ENCODE measurements around the gene PI16. TPM values are rescaled to one million over a fixed set of nuclear protein-coding genes. Genes with fewer than 3 reads are reported as not detected.
"Not testable (repeated sequence)": the region's sequence is repeated elsewhere in the genome, so short reads cannot be mapped to it uniquely, and the experiment has no call there.

The PI16 gene
- polyA plus RNA-seq, 3 donors, result 0.22 TPM; not detected in 2

DNA sequence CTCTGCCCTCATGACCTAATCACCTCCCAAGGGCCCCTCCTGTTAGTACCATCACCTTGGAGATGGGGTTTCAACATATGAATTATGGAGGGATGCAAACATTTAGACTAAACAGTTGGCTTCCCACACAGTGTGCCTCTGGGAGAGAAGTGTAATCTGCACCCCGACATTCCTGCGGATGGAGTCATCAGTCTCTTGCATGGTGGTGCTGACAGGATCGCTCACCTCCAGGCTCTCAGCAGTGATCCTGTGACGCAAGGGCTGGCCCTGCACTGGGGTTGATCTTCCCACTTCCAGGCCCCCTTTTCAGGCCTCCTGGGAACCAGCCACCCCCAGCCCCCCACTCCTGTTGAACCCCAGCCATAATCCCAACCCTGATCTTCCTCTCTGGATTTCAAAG is 16.0 kb upstream of the PI16 start:
- H3K4me3 ChIP-seq (replicated peaks in 1 of 3; ENCODE audit: low read depth in 2 of 3, low read length in 3 of 3), result no peak overlapping the region
- H3K79me2 ChIP-seq (ENCODE audit: insufficient read depth, low read length), result no peaks in the 10 kb centered on the region
- no peak overlapping the region for H3K4me2 ChIP-seq (replicated peaks; ENCODE audit: extremely low read depth, low read length, poor library complexity, severe bottlenecking)
- no peaks in the 10 kb centered on the region for H3K36me3 Mint-ChIP-seq
- no peak overlapping the region for H2AFZ ChIP-seq (ENCODE audit: insufficient read depth, low read depth, low read length, poor library complexity, severe bottlenecking)
- H3K36me3 ChIP-seq (replicated peaks in 1 of 2; ENCODE audit: control insufficient read depth in 1 of 2, insufficient read depth in 2 of 2, low read length in 2 of 2), result no peaks in the 10 kb centered on the region
- H3K27me3 ChIP-seq (ENCODE audit: control insufficient read depth in 2 of 2, insufficient read depth in 2 of 2, low read length in 2 of 2), result peaks cover 0 to 2% of the 10 kb centered on the region in 2 donors
- no peak overlapping the region for H3K9ac ChIP-seq (ENCODE audit: insufficient read depth, low read length, poor library complexity, severe bottlenecking)
- intact Hi-C loops (cut with micrococcal nuclease), result no loop called here
- no peak overlapping the region for H3K4me3 Mint-ChIP-seq
- WGBS (ENCODE audit: insufficient coverage), result 100% methylated on average over 2 of the region's 4 CpGs
- no peaks in the 10 kb centered on the region for H4K20me1 ChIP-seq (ENCODE audit: insufficient read depth, low read length)
- DNase-seq, result no peak
- H3K4me1 Mint-ChIP-seq, result no peaks in the 10 kb centered on the region
- no peak overlapping the region for H3K27ac ChIP-seq (ENCODE audit: low read depth in 1 of 2, low read length in 2 of 2)
- no peak overlapping the region for H3K27ac Mint-ChIP-seq
- H3K4me1 ChIP-seq (ENCODE audit: control insufficient read depth in 1 of 2, insufficient read depth in 2 of 2, low read length in 2 of 2), result no peaks in the 10 kb centered on the region
- no peaks in the 10 kb centered on the region for H3K9me3 ChIP-seq (replicated peaks in 1 of 2; ENCODE audit: control insufficient read depth in 1 of 2, insufficient read depth in 1 of 2, low read length in 2 of 2)
- no peak for TF ChIP-seq CTCF (IDR thresholded peaks at IDR 0.05)
- peaks cover 0 to 9% (median 2%) of the 10 kb centered on the region in 7 donors for H3K9me3 Mint-ChIP-seq
- H3K27me3 Mint-ChIP-seq (ENCODE audit: low read depth in 3 of 3), result peaks cover 11 to 21% (median 12%) of the 10 kb centered on the region in 3 donors

DNA sequence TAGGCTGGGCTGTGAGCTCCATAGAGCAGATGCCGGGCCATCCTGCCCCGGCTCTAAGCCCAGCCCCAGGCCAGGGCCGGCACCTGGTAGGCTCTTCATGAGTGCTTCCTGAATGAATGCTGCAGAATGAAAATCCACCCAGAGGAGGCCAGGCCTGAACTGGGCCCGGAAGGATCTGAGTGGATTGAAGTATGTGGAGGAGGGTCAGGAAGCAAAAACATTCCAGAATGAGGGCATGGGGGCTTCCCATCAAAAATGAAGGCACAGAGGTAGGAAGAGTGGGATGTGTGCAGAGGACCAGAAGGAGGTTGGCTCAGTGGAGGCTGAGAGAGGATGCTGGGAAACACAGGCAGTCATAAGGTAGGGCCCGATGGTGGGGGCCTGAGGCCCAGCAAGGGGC is 15.5 kb upstream of the PI16 start:
- H3K36me3 ChIP-seq (replicated peaks in 1 of 2; ENCODE audit: control insufficient read depth in 1 of 2, insufficient read depth in 2 of 2, low read length in 2 of 2); H4K20me1 ChIP-seq (ENCODE audit: insufficient read depth, low read length); H3K4me3 ChIP-seq (replicated peaks in 1 of 3; ENCODE audit: low read depth in 2 of 3, low read length in 3 of 3); H3K27me3 ChIP-seq (ENCODE audit: control insufficient read depth in 2 of 2, insufficient read depth in 2 of 2, low read length in 2 of 2); H2AFZ ChIP-seq (ENCODE audit: insufficient read depth, low read depth, low read length, poor library complexity, severe bottlenecking); DNase-seq; H3K4me1 ChIP-seq (ENCODE audit: control insufficient read depth in 1 of 2, insufficient read depth in 2 of 2, low read length in 2 of 2); H3K9me3 ChIP-seq (replicated peaks in 1 of 2; ENCODE audit: control insufficient read depth in 1 of 2, insufficient read depth in 1 of 2, low read length in 2 of 2); H3K27ac ChIP-seq (ENCODE audit: low read depth in 1 of 2, low read length in 2 of 2); H3K36me3 Mint-ChIP-seq; intact Hi-C loops (cut with micrococcal nuclease); H3K4me3 Mint-ChIP-seq; H3K27ac Mint-ChIP-seq; H3K4me1 Mint-ChIP-seq; H3K9ac ChIP-seq (ENCODE audit: insufficient read depth, low read length, poor library complexity, severe bottlenecking); H3K4me2 ChIP-seq (replicated peaks; ENCODE audit: extremely low read depth, low read length, poor library complexity, severe bottlenecking); H3K79me2 ChIP-seq (ENCODE audit: insufficient read depth, low read length): not testable (repeated sequence)
- 97% methylated on average over 5 of the region's 5 CpGs for WGBS (ENCODE audit: insufficient coverage)
- Mint-ChIP-seq H3K9me3 (peaks cover 0 to 11% (median 2%) of the 10 kb centered on the region in 7 donors), H3K27me3 (ENCODE audit: low read depth in 3 of 3) (peaks cover 12 to 22% (median 14%) of the 10 kb centered on the region in 3 donors)

Measured in CD14-positive monocyte (primary cell).